ENCODE data around the gene RALA. TPM values are rescaled to one million over a fixed set of nuclear protein-coding genes. Genes with fewer than 3 reads are reported as not detected.
A peak's percentile ranks its signal among the peaks of the same experiment; 100 is the strongest.

Gene RALA
- total and polyA plus RNA-seq, 2 of the 13 experiments (the other 11 are each of a cell fraction or from before 2014, with no cell fraction given): 11.8 to 19.5 TPM

DNA sequence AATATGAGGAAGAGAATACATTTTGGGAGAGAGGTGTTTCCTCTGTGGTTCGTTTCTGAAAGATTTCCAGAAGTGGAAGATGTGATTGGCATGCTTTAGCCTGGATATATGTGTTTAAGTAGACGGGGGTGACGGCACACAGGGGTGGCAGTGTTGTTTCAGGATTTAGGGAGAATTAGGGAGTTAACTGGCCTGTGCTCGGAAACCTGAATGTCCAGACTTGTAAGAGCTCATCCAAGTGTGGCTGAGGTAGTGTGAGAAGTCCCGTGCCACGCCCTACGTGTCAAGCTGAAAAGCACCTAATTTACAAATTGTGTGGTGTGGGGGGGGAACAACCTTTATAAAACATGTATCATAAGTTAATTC, 1.1 kb downstream of the RALA start:
- WGBS (ENCODE audit: low lambda C conversion rate): 0% methylated on average over 7 of the region's 7 CpGs
- H3K36me3 ChIP-seq (replicated peaks in 1 of 2; ENCODE audit: control insufficient read depth in 1 of 2, insufficient read depth in 2 of 2, low read length in 2 of 2): no peaks in the 10 kb centered on the region
- TF ChIP-seq ZNF746 (CRISPR knock-in tag; IDR thresholded peaks at IDR 0.05) (no peak), RFX1 (IDR thresholded peaks at IDR 0.05) (no peak)
- TF ChIP-seq, protein P1, sequence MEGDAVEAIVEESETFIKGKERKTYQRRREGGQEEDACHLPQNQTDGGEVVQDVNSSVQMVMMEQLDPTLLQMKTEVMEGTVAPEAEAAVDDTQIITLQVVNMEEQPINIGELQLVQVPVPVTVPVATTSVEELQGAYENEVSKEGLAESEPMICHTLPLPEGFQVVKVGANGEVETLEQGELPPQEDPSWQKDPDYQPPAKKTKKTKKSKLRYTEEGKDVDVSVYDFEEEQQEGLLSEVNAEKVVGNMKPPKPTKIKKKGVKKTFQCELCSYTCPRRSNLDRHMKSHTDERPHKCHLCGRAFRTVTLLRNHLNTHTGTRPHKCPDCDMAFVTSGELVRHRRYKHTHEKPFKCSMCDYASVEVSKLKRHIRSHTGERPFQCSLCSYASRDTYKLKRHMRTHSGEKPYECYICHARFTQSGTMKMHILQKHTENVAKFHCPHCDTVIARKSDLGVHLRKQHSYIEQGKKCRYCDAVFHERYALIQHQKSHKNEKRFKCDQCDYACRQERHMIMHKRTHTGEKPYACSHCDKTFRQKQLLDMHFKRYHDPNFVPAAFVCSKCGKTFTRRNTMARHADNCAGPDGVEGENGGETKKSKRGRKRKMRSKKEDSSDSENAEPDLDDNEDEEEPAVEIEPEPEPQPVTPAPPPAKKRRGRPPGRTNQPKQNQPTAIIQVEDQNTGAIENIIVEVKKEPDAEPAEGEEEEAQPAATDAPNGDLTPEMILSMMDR (CRISPR knock-in tag; IDR thresholded peaks at IDR 0.05): peak; percentile 15; the same call in 1 of the 2 replicates
- H3K79me2 ChIP-seq (ENCODE audit: insufficient read depth, low read length): peaks cover 57% of the 10 kb centered on the region
- H3K27ac ChIP-seq (ENCODE audit: extremely low read length, insufficient read depth, low read length): peak overlapping the region; percentile 94
- peak overlapping the region; percentile 82 for H3K4me2 ChIP-seq (ENCODE audit: low read depth, low read length)
- peak overlapping the region; percentile 79 to 87 (median 86) for H3K4me3 ChIP-seq (replicated peaks in 1 of 3; ENCODE audit: insufficient read depth in 1 of 3, low read depth in 2 of 3, low read length in 3 of 3)
- intact Hi-C loops (cut with micrococcal nuclease; ENCODE audit: unreplicated experiment) (no loop called here), in situ Hi-C loops (cut with HindIII; ENCODE audit: extremely low pct_ligation_motif_present, low pct_unique_long_range_greater_than_20kb) (no loop called here)
- H3K27me3 ChIP-seq (ENCODE audit: control insufficient read depth in 1 of 2, insufficient read depth in 2 of 2, low read length in 2 of 2): no peaks in the 10 kb centered on the region
- no peak for FAIRE-seq
- no peak overlapping the region for H2AFZ ChIP-seq (ENCODE audit: low read length)
- CTCF ChIA-PET (ENCODE audit: low intra/inter-chr PET ratio, low total read pairs): no interaction called here
- H3K9ac ChIP-seq (ENCODE audit: insufficient read depth, low read depth, low read length): peak overlapping the region; percentile 93
- H3K4me1 ChIP-seq (ENCODE audit: insufficient read depth, low read length): peaks cover 51% of the 10 kb centered on the region
- BruUV-seq (replicated peaks): TSS peak; percentile 54
- H4K20me1 ChIP-seq (ENCODE audit: insufficient read depth, low read length): peaks cover 9% of the 10 kb centered on the region; the same call in 1 of the 2 replicates
- ATAC-seq: no peak
- DNase-seq (ENCODE audit: low spot score): no peak
- no peaks in the 10 kb centered on the region for H3K9me3 ChIP-seq (ENCODE audit: low read length)
- POLR2A ChIA-PET: interaction anchor here (0.8 to 1.8 kb wide), 4 partner anchors 13 to 295 kb away, joined by 3 to 4 read pairs (median 3); no protein-coding TSS in a partner anchor

DNA sequence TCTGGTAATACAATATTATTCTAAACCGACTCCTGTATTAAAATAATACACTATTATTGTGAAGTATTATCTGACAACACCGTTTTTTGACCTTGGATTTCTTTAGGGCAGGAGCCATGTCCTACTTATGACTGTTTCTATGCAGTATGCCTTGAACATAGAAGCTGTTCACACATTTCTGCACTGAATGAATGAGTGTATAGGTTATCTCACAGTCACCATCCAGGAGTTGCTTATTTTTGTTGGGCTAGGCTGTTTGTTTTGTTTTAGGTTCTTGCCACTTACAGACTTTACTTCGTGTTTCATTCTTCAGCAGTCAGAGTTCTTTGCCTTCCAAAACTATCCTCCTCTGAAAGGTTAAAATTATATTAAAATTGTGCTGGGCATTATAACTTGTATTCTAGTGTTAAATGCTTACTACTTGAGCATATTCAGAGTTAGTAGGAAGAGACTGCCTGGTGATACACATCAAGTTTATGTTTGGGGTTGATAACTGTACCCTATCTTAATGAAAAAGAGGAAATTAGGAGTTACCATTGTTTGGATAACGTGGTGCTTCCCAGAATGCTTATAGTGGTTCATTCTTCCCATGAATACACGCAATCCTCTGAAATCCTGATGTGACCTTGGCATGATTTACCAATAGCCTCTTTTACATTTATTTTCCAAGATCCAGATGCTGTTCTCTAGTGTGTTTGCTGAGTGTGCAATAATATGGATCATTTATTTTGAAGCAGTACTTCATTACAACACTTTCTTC, 1.7 kb downstream of the RALA start:
- peaks cover 9% of the 10 kb centered on the region; the same call in 1 of the 2 replicates for H4K20me1 ChIP-seq (ENCODE audit: insufficient read depth, low read length)
- POLR2A ChIA-PET: interaction anchor here (0.8 to 1.3 kb wide), 3 partner anchors 12 to 294 kb away, joined by 3 read pairs; no protein-coding TSS in a partner anchor
- peaks cover 61% of the 10 kb centered on the region for H3K79me2 ChIP-seq (ENCODE audit: insufficient read depth, low read length)
- ATAC-seq (no peak), FAIRE-seq (no peak), DNase-seq (ENCODE audit: low spot score) (peak; percentile 24)
- in situ Hi-C loops (cut with HindIII; ENCODE audit: extremely low pct_ligation_motif_present, low pct_unique_long_range_greater_than_20kb): no loop called here
- BruUV-seq (replicated peaks): no TSS peak
- H3K36me3 ChIP-seq (replicated peaks in 1 of 2; ENCODE audit: control insufficient read depth in 1 of 2, insufficient read depth in 2 of 2, low read length in 2 of 2): 0 out of 5 replicates have a peak, but pooled peaks cover 0 to 2% of the 10 kb centered on the region in 2 experiments
- H3K9me3 ChIP-seq (ENCODE audit: low read length): no peaks in the 10 kb centered on the region
- H3K27me3 ChIP-seq (ENCODE audit: control insufficient read depth in 1 of 2, insufficient read depth in 2 of 2, low read length in 2 of 2): no peaks in the 10 kb centered on the region
- WGBS (ENCODE audit: low lambda C conversion rate): 26% methylated on average over 5 of the region's 5 CpGs
- intact Hi-C loops (cut with micrococcal nuclease; ENCODE audit: unreplicated experiment): loop anchor here (5.0 kb wide), 2 partner anchors 43 to 1372 kb away; no protein-coding TSS in a partner anchor
- H3K4me1 ChIP-seq (ENCODE audit: insufficient read depth, low read length): peaks cover 51% of the 10 kb centered on the region
- peak overlapping the region; percentile 82 for H3K4me2 ChIP-seq (ENCODE audit: low read depth, low read length)
- peak overlapping the region; percentile 36 for H3K27ac ChIP-seq (ENCODE audit: extremely low read length, insufficient read depth, low read length)
- CTCF ChIA-PET (ENCODE audit: low intra/inter-chr PET ratio, low total read pairs): no interaction called here
- H3K4me3 ChIP-seq (replicated peaks in 1 of 3; ENCODE audit: insufficient read depth in 1 of 3, low read depth in 2 of 3, low read length in 3 of 3): peak overlapping the region; percentile 79 to 87 (median 86)
- no peak overlapping the region for H2AFZ ChIP-seq (ENCODE audit: low read length)
- H3K9ac ChIP-seq (ENCODE audit: insufficient read depth, low read depth, low read length): peak overlapping the region; percentile 93; the same call in 1 of the 2 replicates
- TF ChIP-seq SIN3A (IDR thresholded peaks at IDR 0.05; ENCODE audit: borderline replicate concordance, low read depth, low read length) (no peak), JUN (CRISPR knock-in tag; IDR thresholded peaks at IDR 0.05) (no peak), TOPORS (CRISPR knock-in tag; IDR thresholded peaks at IDR 0.05) (no peak), ZNF660 (CRISPR knock-in tag; IDR thresholded peaks at IDR 0.05; ENCODE audit: borderline replicate concordance, low read depth) (no peak), STAT5B (CRISPR knock-in tag; IDR thresholded peaks at IDR 0.05) (no peak), KLF13 (CRISPR knock-in tag; IDR thresholded peaks at IDR 0.05) (no peak), DNMT1 (CRISPR knock-in tag; IDR thresholded peaks at IDR 0.05) (no peak), ZBTB8A (CRISPR knock-in tag; IDR thresholded peaks at IDR 0.05; ENCODE audit: borderline replicate concordance, low read depth) (no peak), MAFF (IDR thresholded peaks at IDR 0.05; ENCODE audit: low read depth, low read length) (peak; percentile 95)
- TF ChIP-seq, protein P2, sequence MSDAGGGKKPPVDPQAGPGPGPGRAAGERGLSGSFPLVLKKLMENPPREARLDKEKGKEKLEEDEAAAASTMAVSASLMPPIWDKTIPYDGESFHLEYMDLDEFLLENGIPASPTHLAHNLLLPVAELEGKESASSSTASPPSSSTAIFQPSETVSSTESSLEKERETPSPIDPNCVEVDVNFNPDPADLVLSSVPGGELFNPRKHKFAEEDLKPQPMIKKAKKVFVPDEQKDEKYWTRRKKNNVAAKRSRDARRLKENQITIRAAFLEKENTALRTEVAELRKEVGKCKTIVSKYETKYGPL (CRISPR knock-in tag; IDR thresholded peaks at IDR 0.05): no peak
